GM21737 (cell line): Measurements from ENCODE around the gene UBD.

Experiments
- ATAC-seq: cut with Tn5 transposase; IDR thresholded peaks from one replicate; pipeline ENCODE4 v1.9.1; 2021; ENCODE audit warnings: mild to moderate bottlenecking, moderate library complexity; ENCODE audit not compliant: unreplicated experiment

UBD gene

DNA sequence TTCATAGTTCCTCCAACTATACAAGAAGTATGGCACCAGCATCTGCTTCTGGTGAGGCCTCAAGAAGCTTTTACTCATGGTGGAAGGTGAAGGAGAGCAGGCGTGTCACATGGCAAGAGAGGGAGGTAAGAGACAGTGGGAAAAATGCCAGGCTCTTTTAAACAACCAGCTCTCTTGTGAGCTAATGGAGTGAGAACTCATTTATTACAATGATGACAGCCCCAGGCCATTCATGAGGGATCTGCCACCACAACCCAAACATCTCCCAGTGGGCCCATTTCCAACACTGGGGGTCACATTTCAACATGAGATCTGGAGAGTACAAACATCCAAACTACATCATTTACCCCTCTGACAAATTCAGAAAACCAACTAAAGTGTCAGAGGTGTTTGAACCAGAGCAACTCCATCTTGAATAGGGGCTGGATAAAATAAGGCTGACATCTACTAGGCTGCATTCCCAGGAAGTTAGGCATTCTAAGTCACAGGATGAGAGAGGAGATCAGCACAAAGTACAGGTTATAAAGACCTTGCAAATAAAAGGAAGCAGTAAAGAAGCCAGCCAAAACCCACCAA lies 2.2 kb upstream of the UBD start:
- no peak for ATAC-seq

DNA sequence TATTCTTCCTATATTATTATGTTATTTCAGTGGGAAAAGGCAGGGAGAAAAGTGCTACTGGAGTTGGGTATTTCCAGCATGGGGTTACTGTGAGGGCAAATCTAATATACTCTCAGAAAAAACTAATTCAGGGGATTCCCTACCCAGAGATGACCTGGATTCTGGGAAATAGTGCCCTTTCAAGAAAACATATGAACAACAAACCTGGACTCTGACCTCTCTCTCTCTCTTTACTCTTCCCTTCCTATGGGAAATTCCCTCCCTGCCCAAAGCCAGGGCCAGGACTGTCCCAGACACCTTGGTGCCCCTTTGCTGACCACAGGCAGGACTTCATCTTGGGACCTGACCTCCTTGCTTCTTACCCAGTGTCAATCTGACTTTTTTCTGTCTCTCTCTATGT lies 1.6 kb upstream of the UBD start:
- no peak for ATAC-seq

DNA sequence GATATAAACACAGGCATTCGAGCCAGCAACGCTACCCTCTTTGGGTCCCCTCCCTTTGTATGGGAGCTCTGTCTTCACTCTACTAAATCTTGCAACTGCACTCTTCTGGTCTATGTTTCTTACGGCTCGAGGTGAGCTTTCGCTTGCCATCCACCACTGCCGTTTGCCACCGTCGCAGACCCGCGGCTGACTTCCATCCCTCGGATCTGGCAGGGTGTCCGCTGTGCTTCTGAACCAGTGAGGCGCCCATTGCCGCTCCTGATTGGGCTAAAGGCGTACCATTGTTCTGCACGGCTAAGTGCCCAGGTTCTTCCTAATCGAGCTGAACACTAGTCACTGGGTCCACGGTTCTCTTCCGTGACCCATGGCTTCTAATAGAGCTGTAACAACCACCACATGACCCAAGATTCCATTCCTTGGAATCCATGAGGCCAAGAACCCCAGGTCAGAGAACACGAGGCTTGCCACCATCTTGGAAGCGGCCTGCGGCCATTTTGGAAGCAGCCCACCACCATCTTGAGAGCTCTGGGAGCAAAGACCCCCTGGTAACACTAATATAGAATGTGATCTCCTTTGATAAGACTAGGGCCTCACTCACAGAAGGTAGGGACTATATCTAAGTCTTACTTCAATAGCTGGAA lies 973 bp downstream of the UBD start:
- ATAC-seq: no peak

DNA sequence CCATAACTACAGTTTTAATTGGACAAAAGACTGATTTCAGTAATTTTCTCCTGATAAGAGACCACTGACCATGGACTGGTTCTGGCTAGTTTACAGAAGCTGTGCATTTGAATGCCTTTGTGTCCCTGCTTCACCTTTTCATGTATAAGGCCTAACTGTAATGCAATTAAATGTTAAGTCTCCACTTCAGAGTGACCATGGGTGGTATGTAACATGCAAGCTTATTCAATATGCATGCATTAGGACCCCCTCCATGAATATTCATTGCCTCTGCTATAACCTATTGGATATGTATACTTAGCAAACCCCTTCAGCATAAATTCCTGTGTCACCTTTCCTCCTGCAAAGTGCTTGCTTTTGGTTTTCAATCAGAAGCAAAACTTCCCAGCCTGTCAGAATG lies 2.2 kb downstream of the UBD start:
- ATAC-seq: no peak

DNA sequence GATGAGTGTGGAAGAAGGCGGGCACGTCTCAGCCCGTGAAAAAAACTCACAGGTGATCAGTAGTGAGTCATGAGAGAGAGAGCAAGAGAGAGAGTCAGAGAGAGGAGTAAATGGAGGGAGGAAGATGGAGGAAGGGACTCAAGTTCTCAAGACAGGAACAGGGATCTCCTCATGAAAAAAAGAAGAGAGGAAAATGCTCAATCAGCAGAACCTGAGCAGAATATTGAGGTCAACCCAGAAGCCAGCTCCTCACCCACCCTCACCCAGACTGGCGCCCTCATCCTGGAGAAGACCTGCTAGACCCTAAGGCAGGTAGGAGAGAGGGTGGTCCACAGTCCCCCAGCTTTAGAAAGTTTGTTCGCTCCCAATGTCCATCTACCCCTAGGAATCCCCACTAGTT lies 4.8 kb downstream of the UBD start:
- ATAC-seq: no peak

DNA sequence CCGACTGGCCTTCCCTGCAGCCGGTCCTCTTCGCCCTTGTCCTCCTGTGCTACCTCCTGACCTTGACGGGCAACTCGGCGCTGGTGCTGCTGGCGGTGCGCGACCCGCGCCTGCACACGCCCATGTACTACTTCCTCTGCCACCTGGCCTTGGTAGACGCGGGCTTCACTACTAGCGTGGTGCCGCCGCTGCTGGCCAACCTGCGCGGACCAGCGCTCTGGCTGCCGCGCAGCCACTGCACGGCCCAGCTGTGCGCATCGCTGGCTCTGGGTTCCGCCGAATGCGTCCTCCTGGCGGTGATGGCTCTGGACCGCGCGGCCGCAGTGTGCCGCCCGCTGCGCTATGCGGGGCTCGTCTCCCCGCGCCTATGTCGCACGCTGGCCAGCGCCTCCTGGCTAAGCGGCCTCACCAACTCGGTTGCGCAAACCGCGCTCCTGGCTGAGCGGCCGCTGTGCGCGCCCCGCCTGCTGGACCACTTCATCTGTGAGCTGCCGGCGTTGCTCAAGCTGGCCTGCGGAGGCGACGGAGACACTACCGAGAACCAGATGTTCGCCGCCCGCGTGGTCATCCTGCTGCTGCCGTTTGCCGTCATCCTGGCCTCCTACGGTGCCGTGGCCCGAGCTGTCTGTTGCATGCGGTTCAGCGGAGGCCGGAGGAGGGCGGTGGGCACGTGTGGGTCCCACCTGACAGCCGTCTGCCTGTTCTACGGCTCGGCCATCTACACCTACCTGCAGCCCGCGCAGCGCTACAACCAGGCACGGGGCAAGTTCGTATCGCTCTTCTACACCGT lies 6.1 kb downstream of the UBD start:
- ATAC-seq: no peak

DNA sequence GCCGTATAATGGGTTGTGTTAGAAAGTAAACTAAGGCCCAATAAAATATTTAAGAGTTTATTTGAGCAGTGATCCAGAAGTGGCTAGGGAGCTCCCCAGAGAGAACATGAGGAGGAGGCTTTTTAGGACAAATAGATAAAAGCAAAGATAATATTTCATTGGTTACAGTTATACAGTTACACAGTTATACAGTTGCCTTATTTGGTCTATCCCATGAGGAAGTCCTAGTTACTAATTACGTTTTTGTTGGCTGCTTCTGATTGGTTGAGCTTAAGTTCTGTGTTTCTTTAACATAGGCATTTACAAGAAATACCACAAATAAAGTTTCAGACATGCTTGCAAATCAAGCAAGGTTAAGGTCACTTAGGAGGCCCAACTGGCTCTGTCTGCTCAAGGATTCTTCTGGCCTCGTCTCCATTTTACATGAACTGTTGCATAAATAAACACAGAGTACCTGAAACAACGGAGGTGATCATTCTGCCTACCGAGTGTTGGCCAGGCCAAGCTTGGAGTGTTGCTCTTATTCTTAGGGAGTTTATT lies 7.0 kb downstream of the UBD start:
- ATAC-seq: no peak

DNA sequence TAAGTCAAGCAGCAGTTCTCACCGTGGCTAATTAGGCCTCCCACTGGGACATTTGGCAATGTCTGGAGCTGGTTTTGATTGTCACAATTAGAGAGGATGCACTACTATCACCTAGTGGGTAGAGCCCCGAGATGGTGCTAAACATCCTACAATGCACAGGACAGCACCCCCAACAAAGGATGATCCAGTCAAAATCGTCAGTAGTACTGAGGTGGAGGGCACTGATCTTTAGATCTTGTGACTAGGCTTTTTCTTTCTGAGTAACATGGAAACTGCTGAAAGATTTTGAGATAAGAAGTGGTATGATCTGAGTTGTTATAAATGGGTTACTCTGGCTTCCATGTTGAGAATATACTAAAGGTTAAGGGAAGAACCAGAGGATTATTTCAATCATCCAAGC lies 12.0 kb downstream of the UBD start:
- ATAC-seq: no peak

DNA sequence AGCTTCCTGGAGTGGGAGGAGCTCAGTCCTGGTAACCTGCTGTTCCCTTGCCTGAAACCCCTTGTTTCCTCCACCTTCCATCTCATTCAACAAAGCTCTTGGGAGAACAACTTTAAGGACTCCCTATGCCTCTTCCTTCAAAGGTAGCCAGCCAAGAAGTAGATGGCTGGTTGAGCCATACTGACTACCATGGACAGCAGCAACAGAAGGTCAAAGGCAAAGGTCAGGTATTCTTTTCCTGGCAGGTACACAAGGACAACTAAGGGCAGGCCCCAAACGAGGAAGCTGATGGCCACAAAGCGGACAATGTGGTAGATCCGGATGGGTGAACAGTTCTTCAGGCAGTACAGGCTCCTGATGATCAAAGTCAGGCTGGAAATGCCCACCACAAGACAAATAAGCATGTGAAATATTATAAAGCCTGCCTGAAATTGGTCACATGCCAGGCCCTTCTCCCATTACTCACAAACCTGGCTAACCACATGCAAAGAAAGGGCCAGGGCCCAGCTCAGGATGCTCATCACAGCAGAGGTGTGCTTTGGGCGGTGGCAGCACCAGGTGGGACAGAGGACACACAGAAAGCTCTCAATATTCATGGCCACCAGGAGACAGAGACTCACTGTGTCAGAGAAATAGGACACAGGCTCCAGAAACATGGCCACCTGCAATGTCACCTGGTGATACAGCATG lies 21.7 kb downstream of the UBD start:
- no peak for ATAC-seq

DNA sequence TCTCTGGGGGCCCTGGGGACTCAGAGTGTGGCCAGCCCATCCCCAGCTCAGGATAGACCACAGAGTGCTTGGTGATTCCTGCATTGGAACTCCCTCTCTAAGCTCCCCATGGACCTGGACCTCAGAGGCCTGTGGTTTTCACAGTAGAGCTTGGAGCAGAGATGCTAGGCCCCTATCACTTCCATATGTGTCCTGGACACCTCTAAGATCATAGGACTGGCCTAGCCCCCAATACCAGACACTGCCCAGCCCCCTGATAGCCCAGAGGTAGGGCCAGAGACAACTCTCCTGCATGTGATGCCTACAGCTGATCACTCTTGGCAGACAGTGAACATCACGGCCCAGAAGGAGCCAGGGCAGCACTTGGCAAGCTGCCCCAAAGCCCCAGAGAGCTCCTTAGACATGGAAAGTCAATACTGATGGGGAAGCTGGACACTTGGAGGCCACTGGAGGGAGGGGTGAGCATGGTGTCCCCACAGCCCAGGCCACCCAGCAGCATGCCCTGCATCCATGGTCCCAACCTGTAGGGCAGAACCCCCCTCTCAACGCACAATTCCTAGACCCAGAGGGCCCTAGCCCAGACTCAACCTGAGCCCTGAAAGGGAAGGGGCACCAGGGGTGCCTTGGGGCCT lies 27.1 kb downstream of the UBD start:
- ATAC-seq: no peak

DNA sequence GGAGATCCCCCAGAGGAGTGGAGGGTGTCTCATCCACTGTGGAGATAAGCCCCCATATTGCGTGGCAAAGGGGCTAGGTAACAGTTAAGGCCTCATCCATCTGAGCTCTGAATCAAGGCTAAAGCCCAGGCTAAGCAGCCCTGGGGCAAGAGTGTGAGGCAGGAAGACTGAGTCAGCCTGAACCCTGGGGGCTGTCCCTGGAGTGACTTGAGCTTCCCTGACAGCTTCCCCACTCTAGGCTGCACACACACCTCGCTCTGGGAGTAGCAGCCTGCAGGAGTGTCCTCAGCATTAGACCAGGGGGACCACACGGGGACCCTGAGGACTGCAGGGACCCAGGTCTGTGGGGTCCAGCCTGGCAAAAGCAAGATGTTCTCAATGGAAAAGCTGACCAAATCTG lies 27.9 kb downstream of the UBD start:
- no peak for ATAC-seq

DNA sequence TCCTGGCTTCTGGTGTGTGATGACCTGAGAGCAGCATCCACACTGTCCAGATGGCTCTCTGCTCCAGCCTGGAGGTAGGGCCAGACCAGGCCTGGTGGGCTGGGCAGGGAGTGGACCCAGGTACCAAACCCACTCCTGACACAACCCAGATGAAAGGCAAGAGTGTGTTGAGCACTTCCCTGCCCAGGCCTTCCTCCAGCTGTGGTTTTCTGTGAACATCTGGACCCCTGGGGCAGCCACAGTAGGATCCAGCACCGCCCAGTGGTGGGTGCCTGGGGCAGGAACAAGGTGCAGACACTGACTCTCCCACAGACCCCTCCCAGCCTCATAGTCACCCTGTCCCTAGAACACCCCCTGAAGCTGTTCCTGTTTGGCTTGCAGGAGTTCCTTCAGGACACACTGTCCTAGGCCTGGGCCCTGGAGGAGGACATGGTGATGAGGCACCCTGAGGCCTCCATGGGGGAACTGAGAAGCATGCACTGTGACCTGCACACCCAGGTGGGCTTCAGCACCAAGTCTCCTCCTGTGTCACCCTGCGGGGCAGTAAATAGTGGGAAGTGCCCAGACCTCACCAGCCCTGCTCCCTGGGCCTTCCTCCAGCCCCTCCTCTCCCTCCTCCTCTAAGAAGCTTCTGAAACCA lies 28.7 kb downstream of the UBD start:
- ATAC-seq: no peak

DNA sequence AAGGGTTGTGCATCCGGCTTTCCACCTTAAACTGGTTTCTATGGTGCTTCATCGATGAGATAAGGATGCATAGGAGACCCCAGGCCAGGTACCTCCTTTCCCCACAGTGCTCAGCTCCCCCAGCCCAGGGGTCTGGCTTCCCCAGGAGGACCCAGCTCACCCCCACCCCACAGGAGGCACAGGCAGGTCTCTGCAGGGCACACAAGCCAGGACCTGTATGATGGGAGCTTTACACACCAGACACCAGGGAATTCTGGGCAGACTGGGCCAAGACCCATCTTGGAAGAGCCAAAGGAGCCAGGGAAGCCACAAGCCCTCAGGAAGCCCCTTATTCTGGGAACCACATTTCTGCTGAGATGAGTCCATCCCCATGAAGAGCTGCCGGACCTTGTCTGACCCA lies 29.6 kb downstream of the UBD start:
- ATAC-seq: no peak

DNA sequence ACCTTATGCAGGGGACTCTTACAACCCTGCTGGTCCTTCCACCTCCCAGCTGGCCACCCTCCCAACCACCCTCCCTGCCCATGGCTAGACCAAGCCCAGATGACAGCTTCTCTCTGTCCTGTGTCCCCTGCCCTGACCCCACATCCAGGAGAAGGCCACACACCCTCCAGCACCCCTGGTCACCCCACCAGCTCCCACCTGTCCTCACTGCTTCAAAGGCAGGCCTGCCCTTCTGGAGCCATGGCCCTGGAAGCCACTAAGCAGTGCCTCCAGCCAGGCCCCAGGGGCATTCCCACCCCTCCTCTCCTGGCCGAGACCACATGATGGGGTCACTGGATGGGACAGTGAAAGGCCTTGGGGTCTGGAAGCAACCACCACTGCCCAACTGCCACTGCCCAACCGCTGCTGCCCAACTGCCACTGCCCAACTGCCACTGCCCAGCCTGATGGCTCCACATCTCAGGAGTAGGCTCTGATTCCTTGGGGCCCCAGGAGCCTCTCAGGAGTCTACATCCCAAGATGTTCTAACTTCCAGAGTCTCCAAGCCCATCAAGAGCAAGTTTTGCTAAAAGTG lies 30.5 kb downstream of the UBD start:
- no peak for ATAC-seq

DNA sequence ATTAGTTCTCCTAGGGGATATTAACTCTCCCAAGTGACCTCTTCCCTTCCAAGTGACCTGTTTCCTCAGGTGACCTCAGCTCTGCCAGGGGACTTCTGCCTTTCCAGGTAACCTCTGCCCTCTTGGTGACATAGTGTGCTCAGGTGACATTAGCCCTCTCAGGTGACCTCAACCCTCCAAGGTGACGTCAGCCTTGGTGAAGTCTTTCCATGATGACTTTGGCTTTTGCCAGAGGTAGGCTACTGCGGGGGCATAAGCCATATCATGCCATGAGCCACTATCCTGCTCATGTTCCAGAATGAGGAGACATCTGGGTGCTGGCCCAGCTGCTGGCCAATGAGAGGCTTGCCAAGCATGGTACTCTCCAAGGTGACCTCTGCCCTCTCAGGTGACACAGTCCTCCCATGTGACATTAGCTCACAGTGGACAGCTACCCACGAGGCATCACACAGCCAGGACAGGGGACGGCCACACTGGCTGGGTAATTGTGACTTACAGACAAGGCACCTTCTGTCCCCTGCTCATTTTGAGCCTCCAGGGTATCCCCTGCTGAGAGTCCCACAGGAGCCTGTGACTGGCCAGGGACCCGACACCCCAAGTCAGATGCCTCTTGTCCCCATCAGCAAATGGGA lies 31.1 kb downstream of the UBD start:
- no peak for ATAC-seq

DNA sequence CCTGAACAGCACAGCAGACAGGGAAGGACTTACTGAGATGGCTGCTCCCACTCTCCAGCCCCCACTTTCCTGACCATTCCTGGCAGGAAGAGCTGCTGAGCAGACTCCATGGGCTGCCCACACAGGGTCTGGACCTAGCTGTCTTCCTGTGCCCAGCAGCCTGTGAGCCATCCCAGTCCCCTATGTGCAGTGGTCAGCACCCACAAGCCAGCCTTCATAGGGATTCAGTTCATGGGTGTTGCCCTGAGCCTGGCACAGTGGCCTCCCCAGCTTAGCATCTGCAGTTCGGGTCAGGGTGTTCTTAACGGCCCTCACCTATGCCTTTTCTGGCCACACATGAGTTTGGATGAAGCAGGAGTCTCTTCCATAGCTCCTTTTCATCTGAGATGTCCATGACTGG lies 32.0 kb downstream of the UBD start:
- no peak for ATAC-seq

DNA sequence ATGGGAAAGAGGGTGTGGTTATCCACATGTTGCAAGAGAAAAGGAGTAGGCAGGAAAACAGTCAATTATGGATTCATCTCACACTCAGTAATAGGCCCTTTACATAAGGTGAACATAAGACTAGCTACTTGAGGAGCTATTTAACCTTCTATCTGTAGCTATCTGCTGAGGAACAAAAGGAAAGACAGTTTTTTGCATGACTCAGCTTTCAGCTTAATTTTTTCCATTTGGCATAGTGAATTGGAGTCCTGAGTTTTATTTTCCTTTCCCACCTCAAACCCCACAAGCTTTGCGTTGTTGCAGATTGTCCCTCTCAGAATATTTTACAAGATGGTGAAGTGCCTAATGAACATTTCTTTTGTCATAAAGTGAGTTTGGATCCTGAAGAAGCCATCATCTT lies 32.4 kb downstream of the UBD start:
- no peak for ATAC-seq

DNA sequence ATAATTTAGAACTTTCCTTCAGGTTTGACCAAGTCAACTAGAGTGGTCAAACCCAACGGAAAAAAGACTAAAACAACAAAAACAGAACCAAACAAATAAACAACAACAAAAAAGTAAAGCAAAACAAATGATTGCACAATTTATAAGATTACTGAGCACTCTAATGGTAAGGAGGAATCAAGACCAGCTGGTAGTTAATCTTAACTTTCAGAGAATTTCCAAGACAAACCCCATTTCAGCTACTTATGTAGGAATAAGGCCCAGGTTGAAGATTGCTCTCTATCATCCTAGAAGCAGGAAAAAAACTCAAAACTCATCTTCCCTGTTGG lies 34.3 kb downstream of the UBD start:
- no peak for ATAC-seq

DNA sequence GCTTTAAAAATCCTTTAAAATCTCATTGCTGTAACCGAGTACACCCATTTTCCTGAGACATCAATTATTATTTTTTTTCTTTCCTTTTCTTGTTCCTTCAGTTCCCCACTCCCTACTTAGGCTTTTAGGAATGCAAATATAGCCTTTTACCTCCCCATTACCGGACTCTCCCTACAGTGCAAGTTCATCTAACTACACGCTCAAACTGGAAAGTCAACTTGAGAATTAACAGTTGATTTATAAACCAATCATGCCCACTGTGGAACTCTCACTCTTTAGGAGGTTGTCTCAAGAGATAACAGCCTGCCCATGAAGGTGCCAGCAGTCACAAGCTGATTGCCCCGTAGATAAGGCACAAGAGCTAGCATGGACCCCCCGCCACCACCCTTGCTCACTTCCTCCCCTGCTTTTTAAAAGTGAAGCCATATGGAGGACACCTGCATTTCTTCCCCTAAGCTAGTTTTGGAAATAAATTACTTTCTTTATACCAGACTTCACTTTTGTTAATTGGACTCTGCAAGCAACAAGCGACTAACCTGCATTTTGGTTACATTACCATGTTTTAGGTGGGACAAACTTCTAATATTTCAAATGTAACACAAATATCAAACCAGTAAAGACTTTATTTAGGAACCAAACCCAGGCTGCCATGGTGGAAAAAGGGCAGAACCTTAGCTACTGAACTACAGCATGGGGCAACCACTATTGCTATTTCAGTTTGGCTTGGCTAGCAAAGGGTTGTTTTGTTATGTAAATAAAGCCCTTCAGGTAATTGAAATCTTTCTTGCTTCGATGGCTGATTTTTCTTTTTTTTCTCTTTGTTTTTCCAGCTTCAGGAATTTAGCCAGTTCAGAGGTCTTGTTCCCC lies 34.9 kb downstream of the UBD start:
- no peak for ATAC-seq
